Measurements from ENCODE around the gene CLEC14A. TPM values are rescaled to one million over a fixed set of nuclear protein-coding genes. Genes with fewer than 3 reads are reported as not detected.

CLEC14A gene
- total and polyA plus RNA-seq, 7 donors = 16.0 to 35.4 (median 20.2) TPM

DNA sequence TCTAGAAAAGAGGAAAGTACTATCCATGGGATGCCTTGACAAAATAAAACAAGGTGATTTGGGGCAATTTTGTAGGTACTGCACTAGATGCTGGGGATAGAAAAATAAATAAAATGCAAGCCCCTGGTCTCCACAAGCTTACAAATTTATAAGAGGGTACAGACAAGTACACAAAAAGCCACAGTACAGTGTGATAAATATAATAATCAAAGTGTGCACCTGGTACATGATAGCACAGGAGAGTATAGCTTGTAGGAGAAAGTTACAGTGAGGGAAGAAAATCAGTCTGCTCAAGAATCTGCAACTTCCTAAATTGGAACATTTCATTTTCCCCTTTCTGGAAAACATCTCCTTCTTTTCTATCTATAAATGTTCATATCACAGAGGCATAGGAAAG, 51.2 kb downstream of the CLEC14A start:
- Histone ChIP-seq H3K27ac (no peak overlapping the region), H3K4me3 (no peak overlapping the region), H3K9me3 (peaks cover 3% of the 10 kb centered on the region), H3K27me3 (ENCODE audit: insufficient read depth in 3 of 3, low read length in 2 of 3) (peaks cover 0 to 36% (median 6%) of the 10 kb centered on the region in 3 donors), H3K4me1 (no peaks in the 10 kb centered on the region), H3K36me3 (ENCODE audit: insufficient read depth in 1 of 2, low read depth in 1 of 2) (no peaks in the 10 kb centered on the region)
- no peak for ATAC-seq
- intact Hi-C loops (cut with DNase I) = no loop called here
- TF ChIP-seq, protein P1, sequence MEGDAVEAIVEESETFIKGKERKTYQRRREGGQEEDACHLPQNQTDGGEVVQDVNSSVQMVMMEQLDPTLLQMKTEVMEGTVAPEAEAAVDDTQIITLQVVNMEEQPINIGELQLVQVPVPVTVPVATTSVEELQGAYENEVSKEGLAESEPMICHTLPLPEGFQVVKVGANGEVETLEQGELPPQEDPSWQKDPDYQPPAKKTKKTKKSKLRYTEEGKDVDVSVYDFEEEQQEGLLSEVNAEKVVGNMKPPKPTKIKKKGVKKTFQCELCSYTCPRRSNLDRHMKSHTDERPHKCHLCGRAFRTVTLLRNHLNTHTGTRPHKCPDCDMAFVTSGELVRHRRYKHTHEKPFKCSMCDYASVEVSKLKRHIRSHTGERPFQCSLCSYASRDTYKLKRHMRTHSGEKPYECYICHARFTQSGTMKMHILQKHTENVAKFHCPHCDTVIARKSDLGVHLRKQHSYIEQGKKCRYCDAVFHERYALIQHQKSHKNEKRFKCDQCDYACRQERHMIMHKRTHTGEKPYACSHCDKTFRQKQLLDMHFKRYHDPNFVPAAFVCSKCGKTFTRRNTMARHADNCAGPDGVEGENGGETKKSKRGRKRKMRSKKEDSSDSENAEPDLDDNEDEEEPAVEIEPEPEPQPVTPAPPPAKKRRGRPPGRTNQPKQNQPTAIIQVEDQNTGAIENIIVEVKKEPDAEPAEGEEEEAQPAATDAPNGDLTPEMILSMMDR (IDR thresholded peaks at IDR 0.05) = no peak
- DNase-seq = no peak

Other genes starting within 250 kb of the CLEC14A start
- under 1 TPM; 0.27 to 0.60 (median 0.52) TPM for gene SSTR1, start 48.2 kb downstream of the CLEC14A start, total RNA-seq
- gene SSTR1, start 48.2 kb downstream of the CLEC14A start, polyA plus RNA-seq = under 1 TPM; 0.21 to 0.39 (median 0.23) TPM